Pancreas (tissue), 10 donors: ENCODE results near the gene MYLK. TPM values are rescaled to one million over a fixed set of nuclear protein-coding genes. Genes with fewer than 3 reads are reported as not detected.
"Not testable (repeated sequence)": the region's sequence is repeated elsewhere in the genome, so short reads cannot be mapped to it uniquely, and the experiment has no call there.

Source experiments
- ATAC-seq, 4 donors: fragments of 200-7000 bp; cut with Tn5 transposase; one replicate each; pipeline versions ENCODE4 v1.8.0 to v1.9.1; 2020; ENCODE audit warnings: mild to moderate bottlenecking in 4 of 4, moderate library complexity in 4 of 4
- DNase-seq, 6 donors: peaks; one replicate each; pipeline ENCODE4 v3.0.0-alpha.2; 2020
- FAIRE-seq: peaks from 2 replicates; lab custom pipeline; 2012; peaks lifted over from hg19 to GRCh38; lab: Jason Lieb, UNC
- H3K27ac ChIP-seq, 4 donors: fragments of 200-600 bp; sonication (generic); 1 replicate in 3 of 4; 2 replicates in 1 of 4; pipeline versions ENCODE4 v1.5.0 to v1.8.0; 2020
- H3K27me3 ChIP-seq, 4 donors: fragments of 200-600 bp; one replicate each; pipeline ENCODE4 v1.8.0; 2021
- H3K36me3 ChIP-seq, 3 donors: fragments of 200-600 bp; sonication (generic) in 1 of 3; one replicate each; pipeline versions ENCODE4 v1.5.0 to v1.8.0; 2020 to 2021
- H3K4me1 ChIP-seq, 3 donors: fragments of 200-600 bp; one replicate each; pipeline ENCODE4 v1.8.0; 2021
- H3K4me3 ChIP-seq, 4 donors: fragments of 200-600 bp; sonication (generic) in 2 of 4; one replicate each; pipeline versions ENCODE4 v1.5.0 to v1.8.0; 2020 to 2021
- H3K9me3 ChIP-seq, 4 donors: fragments of 200-600 bp; one replicate each; pipeline ENCODE4 v1.8.0; 2021
- WGBS, 2 donors: extraction: QIAGEN DNeasy Blood & Tissue Kit; methylation state at CpG; one replicate each; pipeline ENCODE4 v1.1.7; 2013; 5-methylcytosine and 5-hydroxymethylcytosine counted together
- intact Hi-C, 3 donors: fragments of 100-400 bp; cut with DNase I; formaldehyde crosslinking; loops; one replicate each; pipeline versions ENCODE4 v1.11.1 to v1.14.2; 2022
- polyA plus RNA-seq, 2 donors: library from polyadenylated mRNA; stranded (reverse); fragments of 200-250 nt; gene quantifications; one replicate each; pipeline ENCODE4 v1.2.3, GENCODE V29; 2013
- total RNA-seq, 6 donors: library from RNA; stranded (reverse); fragmentation: NEBNext Ultra II Directional in 4 of 6; extraction: Animal tissue kit (Norgen Biotek cat#: 25700) in 4 of 6; gene quantifications; one replicate each; pipeline versions ENCODE4 v1.2.1 to v1.2.4, GENCODE V29; 2021 to 2023
- TF ChIP-seq, protein P1 (sequence below), 4 donors: fragments of 200-600 bp; sonication (generic) in 3 of 4; IDR thresholded peaks; one replicate each; pipeline versions ENCODE4 v1.5.0 to v1.8.0; 2021; ENCODE audit warnings: antibody characterized with exemption in 4 of 4
- donor health status: healthy with polysubstance abuse.
- donor health status: DM: no; HTN: no; CAD: no; lungs with moderate emphysema.
- donor health status: DM: no; HTN: no; CAD: no.
- donor health status: control.
- donor health status: control.
- donor health status: Bipolar disorder and iron deficiency.
- donor health status: DM: yes; HTN: yes; CAD: no.
- donor health status: DM: no; HTN: no; CAD: no.
- donor health status: DM: no; HTN: no; CAD: no.
- donor health status: DM: yes; HTN: yes; CAD: no.

The MYLK gene
- total and polyA plus RNA-seq, 8 donors, result 3.1 to 12.0 (median 6.7) TPM

DNA sequence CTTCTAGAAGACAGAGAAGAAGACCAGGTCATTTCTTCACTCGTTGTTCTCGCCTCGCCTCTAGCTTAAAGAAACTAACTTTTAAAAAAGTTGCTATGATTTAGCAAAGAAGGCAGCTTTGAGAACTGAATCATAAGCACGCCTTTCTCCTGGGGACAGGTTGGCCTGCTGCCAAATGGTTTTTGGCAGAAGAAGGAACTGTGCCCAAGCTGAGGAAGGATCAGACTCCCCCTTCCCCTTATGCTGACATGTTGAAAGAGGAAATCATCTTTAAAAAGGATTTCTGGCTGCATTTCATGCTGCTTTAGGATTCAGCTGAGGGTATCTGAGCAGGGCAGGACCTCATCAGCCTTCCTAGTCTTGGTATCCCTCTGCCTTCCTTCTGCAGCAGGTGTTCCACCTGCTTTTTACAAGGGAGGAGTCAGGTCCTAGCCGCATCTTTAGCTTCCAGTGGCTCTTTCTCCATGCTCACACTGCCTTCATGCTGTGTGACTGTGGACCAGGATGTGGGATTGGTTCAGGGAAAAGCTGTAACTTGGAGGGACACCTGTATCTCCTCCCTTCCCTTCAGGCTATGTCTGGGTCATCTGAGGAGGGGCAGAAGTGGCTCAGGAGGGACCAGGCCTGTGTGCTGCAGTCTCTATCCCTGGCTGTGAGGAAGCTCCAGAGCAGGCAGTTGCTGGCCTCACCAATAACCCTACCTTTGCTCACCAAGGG, 265.2 kb downstream of the MYLK start:
- intact Hi-C loops, result no loop called here
- H3K9me3 ChIP-seq, result no peaks in the 10 kb centered on the region
- ATAC-seq, result peak in 3 of 4 donors; percentile 66 to 80 (median 78)
- DNase-seq, result peak in 4 of 6 donors; percentile 37 to 56 (median 47)
- WGBS, 2 donors, result 60 to 65% methylated on average over 5 of the region's 5 CpGs
- H3K27me3 ChIP-seq, result no peaks in the 10 kb centered on the region
- no peaks in the 10 kb centered on the region for H3K36me3 ChIP-seq
- TF ChIP-seq, protein P1, sequence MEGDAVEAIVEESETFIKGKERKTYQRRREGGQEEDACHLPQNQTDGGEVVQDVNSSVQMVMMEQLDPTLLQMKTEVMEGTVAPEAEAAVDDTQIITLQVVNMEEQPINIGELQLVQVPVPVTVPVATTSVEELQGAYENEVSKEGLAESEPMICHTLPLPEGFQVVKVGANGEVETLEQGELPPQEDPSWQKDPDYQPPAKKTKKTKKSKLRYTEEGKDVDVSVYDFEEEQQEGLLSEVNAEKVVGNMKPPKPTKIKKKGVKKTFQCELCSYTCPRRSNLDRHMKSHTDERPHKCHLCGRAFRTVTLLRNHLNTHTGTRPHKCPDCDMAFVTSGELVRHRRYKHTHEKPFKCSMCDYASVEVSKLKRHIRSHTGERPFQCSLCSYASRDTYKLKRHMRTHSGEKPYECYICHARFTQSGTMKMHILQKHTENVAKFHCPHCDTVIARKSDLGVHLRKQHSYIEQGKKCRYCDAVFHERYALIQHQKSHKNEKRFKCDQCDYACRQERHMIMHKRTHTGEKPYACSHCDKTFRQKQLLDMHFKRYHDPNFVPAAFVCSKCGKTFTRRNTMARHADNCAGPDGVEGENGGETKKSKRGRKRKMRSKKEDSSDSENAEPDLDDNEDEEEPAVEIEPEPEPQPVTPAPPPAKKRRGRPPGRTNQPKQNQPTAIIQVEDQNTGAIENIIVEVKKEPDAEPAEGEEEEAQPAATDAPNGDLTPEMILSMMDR (IDR thresholded peaks at IDR 0.05), result no peak
- H3K4me3 ChIP-seq, result no peak overlapping the region
- H3K4me1 ChIP-seq, result peaks cover 0 to 11% (median 4%) of the 10 kb centered on the region in 3 donors
- no peak for FAIRE-seq
- H3K27ac ChIP-seq, result no peak overlapping the region

- no peaks in the 10 kb centered on the region for H3K36me3 ChIP-seq
- intact Hi-C loops, result no loop called here
- no peaks in the 10 kb centered on the region for H3K27me3 ChIP-seq
- TF ChIP-seq, protein P1 (IDR thresholded peaks at IDR 0.05), result no peak
- no peak overlapping the region for H3K27ac ChIP-seq
- DNase-seq (no peak), FAIRE-seq (no peak), ATAC-seq (peak in 1 of 4 donors; percentile 22)
- H3K9me3 ChIP-seq, result no peaks in the 10 kb centered on the region
- WGBS, 2 donors, result 76 to 78% methylated on average over 7 of the region's 7 CpGs
- H3K4me1 ChIP-seq, result peaks cover 0 to 11% (median 4%) of the 10 kb centered on the region in 3 donors
- no peak overlapping the region for H3K4me3 ChIP-seq
These were observed 265.9 kb downstream of the MYLK start for GRCh38 chr3:123618076-123618708.

DNA sequence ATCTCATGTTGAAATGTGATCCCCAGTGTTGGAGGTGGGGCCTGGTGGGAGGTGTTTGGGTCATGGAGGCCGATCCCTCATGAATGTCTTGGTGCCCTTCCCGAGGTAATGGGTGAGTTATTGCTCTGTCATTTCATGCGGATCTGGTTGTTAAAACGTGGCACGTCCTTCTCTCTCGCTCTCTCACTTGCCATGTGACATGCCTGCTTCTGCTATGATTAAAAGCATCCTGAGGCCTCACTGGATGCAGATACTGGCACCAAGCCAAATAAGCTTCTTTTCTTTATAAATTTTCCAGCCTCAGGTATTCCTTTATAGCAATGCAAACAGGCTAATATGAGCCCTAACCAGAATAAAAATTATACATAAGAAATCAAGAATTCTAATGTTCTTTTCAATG, 267.5 kb downstream of the MYLK start:
- no peak overlapping the region for H3K4me3 ChIP-seq
- peaks cover 0 to 11% (median 4%) of the 10 kb centered on the region in 3 donors for H3K4me1 ChIP-seq
- 96% methylated on average over 6 of the region's 6 CpGs for WGBS, 2 donors
- FAIRE-seq (no peak), ATAC-seq (no peak), DNase-seq (no peak)
- H3K27ac ChIP-seq, result no peak overlapping the region
- H3K36me3 ChIP-seq, result no peaks in the 10 kb centered on the region
- H3K27me3 ChIP-seq, result no peaks in the 10 kb centered on the region
- TF ChIP-seq, protein P1 (IDR thresholded peaks at IDR 0.05), result no peak
- H3K9me3 ChIP-seq, result no peaks in the 10 kb centered on the region
- intact Hi-C loops, result no loop called here

GRCh38 chr3:123613543-123613942, 270.6 kb downstream of the MYLK start:
- peaks cover 0 to 5% (median 0%) of the 10 kb centered on the region in 3 donors for H3K4me1 ChIP-seq
- intact Hi-C loops, result no loop called here

DNA sequence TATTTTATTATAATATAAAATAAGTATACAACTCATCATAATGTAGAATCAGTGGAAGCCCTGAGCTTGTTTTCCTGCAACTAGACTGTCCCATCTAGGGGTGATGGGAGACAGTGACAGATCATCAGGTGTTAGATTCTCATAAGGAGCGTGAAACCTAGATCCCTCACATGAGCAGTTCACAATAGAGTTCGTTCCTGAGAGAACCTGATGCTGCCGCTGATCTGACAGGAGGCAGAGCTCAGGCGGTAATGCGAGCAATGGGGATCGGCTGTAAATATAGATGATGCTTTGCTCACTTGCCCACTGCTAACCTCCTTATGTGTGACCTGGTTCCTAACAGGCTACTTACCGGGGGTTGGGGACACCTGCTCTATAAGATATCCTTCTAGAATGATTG, 272.5 kb downstream of the MYLK start:
- H3K4me1 ChIP-seq, DNase-seq, H3K4me3 ChIP-seq, intact Hi-C loops, H3K9me3 ChIP-seq, H3K27ac ChIP-seq, H3K27me3 ChIP-seq, H3K36me3 ChIP-seq, FAIRE-seq, ATAC-seq: not testable (repeated sequence)
- 95 to 98% methylated on average over 7 of the region's 7 CpGs for WGBS, 2 donors

More at GRCh38 chr3:123613543-123613942, 270.6 kb downstream of the MYLK start:
- FAIRE-seq, result no peak
- H3K9me3 ChIP-seq, result no peaks in the 10 kb centered on the region
- H3K27ac ChIP-seq, result no peak overlapping the region
- H3K4me3 ChIP-seq, result no peak overlapping the region
- TF ChIP-seq, protein P1 (IDR thresholded peaks at IDR 0.05), result no peak
- H3K27me3 ChIP-seq, result no peaks in the 10 kb centered on the region
- no peak for DNase-seq
- WGBS, 2 donors, result 13 to 17% methylated on average over 2 of the region's 2 CpGs
- no peaks in the 10 kb centered on the region for H3K36me3 ChIP-seq
- peak in 1 of 4 donors; percentile 34 for ATAC-seq
